Measurements from ENCODE around the gene FUBP3.

DNA sequence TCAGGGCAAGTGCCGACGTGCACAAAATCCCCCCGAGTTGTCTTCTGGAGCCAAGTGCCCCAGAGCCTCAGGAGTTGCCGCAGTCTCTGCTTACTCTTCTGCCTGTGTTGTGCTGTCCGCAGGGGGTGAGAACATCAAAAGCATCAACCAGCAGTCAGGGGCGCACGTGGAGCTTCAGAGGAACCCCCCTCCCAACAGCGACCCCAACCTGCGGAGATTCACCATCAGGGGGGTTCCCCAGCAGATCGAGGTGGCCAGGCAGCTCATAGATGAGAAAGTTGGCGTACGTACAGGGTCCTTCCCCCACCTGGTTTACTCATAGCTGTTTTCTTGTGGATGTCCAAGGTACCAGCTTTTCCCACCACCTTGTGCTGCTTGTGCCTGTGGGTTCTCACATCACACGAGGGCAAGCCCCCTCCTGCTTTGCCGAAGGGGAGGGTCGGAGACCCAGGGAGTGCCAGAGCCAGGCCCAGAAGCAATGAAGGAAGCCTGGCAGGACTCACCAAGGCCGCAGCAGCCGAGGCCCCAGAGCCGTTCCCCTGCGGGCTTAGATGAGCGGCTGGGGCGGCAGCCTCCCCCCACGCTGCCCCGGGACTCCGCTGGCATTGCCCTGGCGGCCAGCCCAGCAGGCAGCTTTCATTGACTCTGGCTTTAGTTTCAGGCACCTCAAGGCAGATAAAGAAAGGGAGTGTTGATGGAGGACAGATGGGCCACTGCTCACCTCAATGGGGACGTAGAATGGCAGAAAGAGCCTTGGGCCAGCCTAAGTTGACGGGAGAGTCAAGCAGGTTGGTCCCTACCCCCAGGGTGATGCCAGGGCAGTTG is 51.3 kb downstream of the FUBP3 start:
- TF ChIP-seq, protein P1, sequence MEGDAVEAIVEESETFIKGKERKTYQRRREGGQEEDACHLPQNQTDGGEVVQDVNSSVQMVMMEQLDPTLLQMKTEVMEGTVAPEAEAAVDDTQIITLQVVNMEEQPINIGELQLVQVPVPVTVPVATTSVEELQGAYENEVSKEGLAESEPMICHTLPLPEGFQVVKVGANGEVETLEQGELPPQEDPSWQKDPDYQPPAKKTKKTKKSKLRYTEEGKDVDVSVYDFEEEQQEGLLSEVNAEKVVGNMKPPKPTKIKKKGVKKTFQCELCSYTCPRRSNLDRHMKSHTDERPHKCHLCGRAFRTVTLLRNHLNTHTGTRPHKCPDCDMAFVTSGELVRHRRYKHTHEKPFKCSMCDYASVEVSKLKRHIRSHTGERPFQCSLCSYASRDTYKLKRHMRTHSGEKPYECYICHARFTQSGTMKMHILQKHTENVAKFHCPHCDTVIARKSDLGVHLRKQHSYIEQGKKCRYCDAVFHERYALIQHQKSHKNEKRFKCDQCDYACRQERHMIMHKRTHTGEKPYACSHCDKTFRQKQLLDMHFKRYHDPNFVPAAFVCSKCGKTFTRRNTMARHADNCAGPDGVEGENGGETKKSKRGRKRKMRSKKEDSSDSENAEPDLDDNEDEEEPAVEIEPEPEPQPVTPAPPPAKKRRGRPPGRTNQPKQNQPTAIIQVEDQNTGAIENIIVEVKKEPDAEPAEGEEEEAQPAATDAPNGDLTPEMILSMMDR (IDR thresholded peaks at IDR 0.05), result no peak
- no peak for TF ChIP-seq ZFX (IDR thresholded peaks at IDR 0.05; ENCODE audit: borderline replicate concordance)
